Thyroid gland (tissue), 4 donors: Measurements from ENCODE around the gene CUL1. TPM values are rescaled to one million over a fixed set of nuclear protein-coding genes. Genes with fewer than 3 reads are reported as not detected.
A peak's percentile ranks its signal among the peaks of the same experiment; 100 is the strongest.
"Not testable (repeated sequence)": the region's sequence is repeated elsewhere in the genome, so short reads cannot be mapped to it uniquely, and the experiment has no call there.

ENCODE experiments used
- DNase-seq, 2 donors: peaks; one replicate each; pipeline ENCODE4 v3.0.0-alpha.2; 2019
- H3K27ac ChIP-seq, 3 donors: fragments of 200-600 bp; sonication (generic); 1 replicate in 2 of 3; 2 replicates in 1 of 3; pipeline ENCODE4 v1.5.1; 2016 to 2019; ENCODE audit warnings: mild to moderate bottlenecking in 1 of 3, moderate library complexity in 1 of 3
- H3K27me3 ChIP-seq: fragments of 200-600 bp; sonication (generic); one replicate; pipeline ENCODE4 v1.5.1; 2019
- H3K36me3 ChIP-seq, 2 donors: fragments of 200-600 bp; sonication (generic); one replicate each; pipeline ENCODE4 v1.5.1; 2016 to 2019
- H3K4me1 ChIP-seq, 2 donors: fragments of 200-600 bp; sonication (generic); one replicate each; pipeline ENCODE4 v1.5.1; 2017 to 2019
- H3K4me3 ChIP-seq, 3 donors: fragments of 200-600 bp; sonication (generic); replicated peaks in 1 of 3; 1 replicate in 2 of 3; 2 replicates in 1 of 3; pipeline ENCODE4 v1.5.1; 2016; ENCODE audit warnings: mild to moderate bottlenecking in 1 of 3
- H3K9me3 ChIP-seq: fragments of 200-600 bp; sonication (generic); one replicate; pipeline ENCODE4 v1.5.1; 2017
- CTCF ChIP-seq, 6 experiments: fragments of 200-600 bp in 3 of 6; fragments of 450-650 bp in 3 of 6; sonication (generic) in 3 of 6; IDR thresholded peaks; one replicate each; pipeline ENCODE4 v1.5.1; 2016 to 2019; ENCODE audit warnings: antibody characterized with exemption in 6 of 6, mild to moderate bottlenecking in 2 of 6, inconsistent platforms in 1 of 6, moderate library complexity in 1 of 6
- POLR2A ChIP-seq, 2 donors: fragments of 450-650 bp; IDR thresholded peaks; one replicate each; pipeline ENCODE4 v1.6.1; 2017; ENCODE audit warnings: antibody characterized with exemption in 2 of 2, mild to moderate bottlenecking in 2 of 2, moderate library complexity in 1 of 2
- WGBS, 2 donors: methylation state at CpG; one replicate each; pipeline ENCODE4 v1.1.5; 2017; 5-methylcytosine and 5-hydroxymethylcytosine counted together
- intact Hi-C: fragments of 100-400 bp; cut with DNase I; formaldehyde crosslinking; loops from one replicate; pipeline ENCODE4 v1.15.1; 2023
- total RNA-seq, 4 donors: library from RNA; depleted of rRNA; stranded (reverse); fragments of >200 nt; gene quantifications; one replicate each; pipeline ENCODE4 v1.2.3, GENCODE V29; 2016

Gene CUL1
- total RNA-seq, 4 donors from 2014 or later: 51.3 to 53.4 (median 52.9) TPM

GRCh38 chr7:148708026-148708885 lies 9.6 kb downstream of the CUL1 start:
- Histone ChIP-seq H3K36me3 (no peaks in the 10 kb centered on the region), H3K27me3 (no peaks in the 10 kb centered on the region), H3K4me1 (peaks cover 26 to 58% of the 10 kb centered on the region in 2 donors), H3K27ac (no peak overlapping the region), H3K9me3 (no peaks in the 10 kb centered on the region), H3K4me3 (no peak overlapping the region)
- intact Hi-C loops: no loop called here
- TF ChIP-seq CTCF (IDR thresholded peaks at IDR 0.05) (peak in 1 of 6 experiments; percentile 20), POLR2A (IDR thresholded peaks at IDR 0.05) (no peak)
- peak; percentile 16 to 34 for DNase-seq
- 48 to 49% methylated on average over 7 of the region's 7 CpGs for WGBS, 2 donors

- no peaks in the 10 kb centered on the region for H3K9me3 ChIP-seq
- no peak overlapping the region for H3K4me3 ChIP-seq
- 81 to 88% methylated on average over 6 of the region's 6 CpGs for WGBS, 2 donors
- H3K36me3 ChIP-seq: no peaks in the 10 kb centered on the region
- no peak for DNase-seq
- no peaks in the 10 kb centered on the region for H3K27me3 ChIP-seq
- H3K27ac ChIP-seq: no peak overlapping the region
- peaks cover 24 to 50% of the 10 kb centered on the region in 2 donors for H3K4me1 ChIP-seq
- TF ChIP-seq POLR2A (IDR thresholded peaks at IDR 0.05) (no peak), CTCF (IDR thresholded peaks at IDR 0.05) (no peak)
- intact Hi-C loops: no loop called here
Observed at GRCh38 chr7:148709014-148709413, 10.3 kb downstream of the CUL1 start.

GRCh38 chr7:148710426-148710825 lies 11.7 kb downstream of the CUL1 start:
- 96 to 98% methylated on average over 17 of the region's 17 CpGs for WGBS, 2 donors
- H3K36me3 ChIP-seq, H3K27me3 ChIP-seq, H3K9me3 ChIP-seq, H3K27ac ChIP-seq, H3K4me3 ChIP-seq, intact Hi-C loops, DNase-seq: not testable (repeated sequence)
- H3K4me1 ChIP-seq: peaks cover 24 to 41% of the 10 kb centered on the region in 2 donors

- Histone ChIP-seq H3K9me3 (no peaks in the 10 kb centered on the region), H3K27me3 (no peaks in the 10 kb centered on the region), H3K4me1 (peaks cover 24 to 33% of the 10 kb centered on the region in 2 donors), H3K4me3 (no peak overlapping the region), H3K27ac (no peak overlapping the region), H3K36me3 (no peaks in the 10 kb centered on the region)
- no peak for DNase-seq
- intact Hi-C loops: no loop called here
- TF ChIP-seq POLR2A (IDR thresholded peaks at IDR 0.05): no peak
- no peak for TF ChIP-seq CTCF (IDR thresholded peaks at IDR 0.05)
- WGBS, 2 donors: 88% methylated on average over 15 to 16 of the region's 16 CpGs
Observed at GRCh38 chr7:148711191-148712102, 12.7 kb downstream of the CUL1 start.

GRCh38 chr7:148712678-148713329 lies 14.1 kb downstream of the CUL1 start:
- WGBS, 2 donors: 75 to 76% methylated on average over 4 of the region's 4 CpGs
- no peak for DNase-seq
- no peaks in the 10 kb centered on the region for H3K27me3 ChIP-seq
- TF ChIP-seq POLR2A (IDR thresholded peaks at IDR 0.05) (no peak), CTCF (IDR thresholded peaks at IDR 0.05) (no peak)
- H3K4me3 ChIP-seq: no peak overlapping the region
- no peaks in the 10 kb centered on the region for H3K36me3 ChIP-seq
- intact Hi-C loops: no loop called here
- no peaks in the 10 kb centered on the region for H3K9me3 ChIP-seq
- peaks cover 19 to 20% of the 10 kb centered on the region in 2 donors for H3K4me1 ChIP-seq
- H3K27ac ChIP-seq: no peak overlapping the region
